Loucy (cell line): ENCODE results near the gene DSCAML1.

Experiments
- H2AFZ ChIP-seq: fragments of 200-600 bp; sonication (generic); 2 replicates; pipeline ENCODE4 v1.6.0; 2016; ENCODE audit warnings: antibody characterized with exemption, mild to moderate bottlenecking, low read length, moderate library complexity
- H3F3A ChIP-seq: fragments of 200-600 bp; 2 replicates; pipeline ENCODE4 v1.6.0; 2016; ENCODE audit warnings: antibody characterized with exemption, low read depth, mild to moderate bottlenecking
- H3K27me3 ChIP-seq: fragments of 200-600 bp; sonication (generic); 2 replicates; pipeline ENCODE4 v1.6.1; 2014; ENCODE audit warnings: low read length, mild to moderate bottlenecking; ENCODE audit not compliant: insufficient read depth, poor library complexity, severe bottlenecking
- H3K36me3 ChIP-seq: fragments of 200-600 bp; sonication (generic); 2 replicates; pipeline ENCODE4 v1.6.1; 2016; ENCODE audit warnings: low read length; ENCODE audit not compliant: insufficient read depth
- H3K4me1 ChIP-seq: fragments of 200-600 bp; sonication (generic); 2 replicates; pipeline ENCODE4 v1.5.1; 2014; ENCODE audit warnings: low read length, mild to moderate bottlenecking; ENCODE audit not compliant: insufficient read depth, poor library complexity, severe bottlenecking
- H3K4me2 ChIP-seq: fragments of 200-600 bp; sonication (generic); 2 replicates; pipeline ENCODE4 v1.6.0; 2014; ENCODE audit warnings: antibody characterized with exemption, low read length, low read depth, mild to moderate bottlenecking; ENCODE audit not compliant: poor library complexity, severe bottlenecking
- H3K4me3 ChIP-seq: fragments of 200-600 bp; sonication (generic); 2 replicates; pipeline ENCODE4 v1.5.1; 2014; ENCODE audit warnings: low read length, mild to moderate bottlenecking, mixed read lengths; ENCODE audit not compliant: poor library complexity, severe bottlenecking
- H3K79me2 ChIP-seq: fragments of 200-600 bp; sonication (generic); 2 replicates; pipeline ENCODE4 v1.6.1; 2014; ENCODE audit warnings: low read length; ENCODE audit not compliant: insufficient read depth
- H3K9ac ChIP-seq: fragments of 200-600 bp; sonication (generic); 2 replicates; pipeline ENCODE4 v1.6.0; 2014; ENCODE audit warnings: mild to moderate bottlenecking, low read depth, low read length, moderate library complexity; ENCODE audit not compliant: poor library complexity, severe bottlenecking
- H3K9me2 ChIP-seq: fragments of 200-600 bp; sonication (generic); replicated peaks from 2 replicates; pipeline ENCODE4 v1.6.1; 2016; ENCODE audit warnings: low read depth, low read length, mixed read lengths
- H3K9me3 ChIP-seq: fragments of 200-600 bp; sonication (generic); 2 replicates; pipeline ENCODE4 v1.6.1; 2014; ENCODE audit warnings: mild to moderate bottlenecking, antibody characterized with exemption, low read length, low read depth; ENCODE audit not compliant: insufficient read depth
- H4K20me1 ChIP-seq: fragments of 200-600 bp; sonication (generic); 2 replicates; pipeline ENCODE4 v1.6.0; 2014; ENCODE audit warnings: antibody characterized with exemption, low read length, mild to moderate bottlenecking; ENCODE audit not compliant: insufficient read depth, poor library complexity, severe bottlenecking
- EZH2phosphoT487 ChIP-seq: fragments of 200-600 bp; IDR thresholded peaks from 2 replicates; pipeline ENCODE4 v1.6.1; 2018; ENCODE audit warnings: antibody characterized with exemption, mild to moderate bottlenecking, moderate library complexity, borderline replicate concordance
- TF ChIP-seq, protein P1 (sequence below): fragments of 200-600 bp; sonication (generic); conservative IDR thresholded peaks from 2 replicates; pipeline ENCODE4 v1.5.1; 2014; ENCODE audit warnings: mild to moderate bottlenecking, antibody characterized with exemption, low read length

DSCAML1 gene

DNA sequence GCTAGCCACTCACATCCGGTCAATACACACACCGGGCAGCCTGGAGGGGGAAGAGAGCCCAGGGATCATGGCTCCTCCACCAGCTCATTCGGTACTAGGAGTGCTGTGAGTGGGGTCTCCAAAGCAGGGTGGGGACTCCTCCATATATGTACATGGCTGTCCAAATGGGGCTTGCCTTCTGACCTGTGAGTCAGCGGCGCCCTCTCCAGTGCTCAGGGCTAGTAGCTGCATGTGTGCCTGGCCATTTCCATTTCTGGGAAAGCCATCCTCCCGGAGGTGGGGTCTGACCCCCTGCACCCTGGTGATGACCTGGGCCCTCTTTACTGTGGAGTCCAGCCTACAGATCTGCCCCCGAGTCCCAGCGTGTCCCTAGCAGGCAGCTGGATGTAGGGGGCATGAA is 287.5 kb downstream of the DSCAML1 start:
- H3K79me2 ChIP-seq, result no peaks in the 10 kb centered on the region
- H4K20me1 ChIP-seq, result no peaks in the 10 kb centered on the region
- no peak overlapping the region for H3K4me3 ChIP-seq
- H3F3A ChIP-seq, result no peaks in the 10 kb centered on the region
- no peaks in the 10 kb centered on the region for H3K4me1 ChIP-seq
- H3K9me3 ChIP-seq, result no peaks in the 10 kb centered on the region
- H2AFZ ChIP-seq, result no peak overlapping the region
- H3K9ac ChIP-seq, result no peak overlapping the region
- no peak overlapping the region for H3K4me2 ChIP-seq
- no peaks in the 10 kb centered on the region for H3K9me2 ChIP-seq
- TF ChIP-seq, protein P1, sequence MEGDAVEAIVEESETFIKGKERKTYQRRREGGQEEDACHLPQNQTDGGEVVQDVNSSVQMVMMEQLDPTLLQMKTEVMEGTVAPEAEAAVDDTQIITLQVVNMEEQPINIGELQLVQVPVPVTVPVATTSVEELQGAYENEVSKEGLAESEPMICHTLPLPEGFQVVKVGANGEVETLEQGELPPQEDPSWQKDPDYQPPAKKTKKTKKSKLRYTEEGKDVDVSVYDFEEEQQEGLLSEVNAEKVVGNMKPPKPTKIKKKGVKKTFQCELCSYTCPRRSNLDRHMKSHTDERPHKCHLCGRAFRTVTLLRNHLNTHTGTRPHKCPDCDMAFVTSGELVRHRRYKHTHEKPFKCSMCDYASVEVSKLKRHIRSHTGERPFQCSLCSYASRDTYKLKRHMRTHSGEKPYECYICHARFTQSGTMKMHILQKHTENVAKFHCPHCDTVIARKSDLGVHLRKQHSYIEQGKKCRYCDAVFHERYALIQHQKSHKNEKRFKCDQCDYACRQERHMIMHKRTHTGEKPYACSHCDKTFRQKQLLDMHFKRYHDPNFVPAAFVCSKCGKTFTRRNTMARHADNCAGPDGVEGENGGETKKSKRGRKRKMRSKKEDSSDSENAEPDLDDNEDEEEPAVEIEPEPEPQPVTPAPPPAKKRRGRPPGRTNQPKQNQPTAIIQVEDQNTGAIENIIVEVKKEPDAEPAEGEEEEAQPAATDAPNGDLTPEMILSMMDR, result no peak
- no peak for TF ChIP-seq EZH2phosphoT487
- H3K27me3 ChIP-seq, result no peaks in the 10 kb centered on the region
- no peaks in the 10 kb centered on the region for H3K36me3 ChIP-seq

DNA sequence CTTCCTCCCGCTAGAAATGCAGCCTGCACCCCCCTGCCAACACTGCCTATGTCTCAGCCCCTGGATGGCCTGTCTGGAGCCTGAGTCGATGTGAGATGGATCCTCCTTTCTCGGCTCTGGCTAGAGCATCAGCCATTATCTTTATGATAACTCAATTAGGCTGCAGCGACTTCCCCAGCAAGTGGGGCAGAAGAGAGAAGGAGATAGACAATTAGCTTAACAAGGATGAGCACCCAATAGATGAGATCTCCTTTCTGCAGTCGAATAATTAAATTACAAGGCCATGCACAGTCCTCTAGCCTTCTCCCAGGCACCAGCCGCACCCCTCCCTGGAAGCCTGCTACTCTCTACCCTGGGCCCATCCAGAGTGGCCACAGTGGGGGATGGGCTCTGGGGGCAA is 290.0 kb downstream of the DSCAML1 start:
- H3K9ac ChIP-seq, result no peak overlapping the region
- no peaks in the 10 kb centered on the region for H3K79me2 ChIP-seq
- no peaks in the 10 kb centered on the region for H3K4me1 ChIP-seq
- no peaks in the 10 kb centered on the region for H3K36me3 ChIP-seq
- H3K4me3 ChIP-seq, result no peak overlapping the region
- no peak overlapping the region for H3K4me2 ChIP-seq
- H3K9me3 ChIP-seq, result no peaks in the 10 kb centered on the region
- TF ChIP-seq, protein P1, result no peak
- TF ChIP-seq EZH2phosphoT487, result no peak
- H3K27me3 ChIP-seq, result no peaks in the 10 kb centered on the region
- H3K9me2 ChIP-seq, result no peaks in the 10 kb centered on the region
- H3F3A ChIP-seq, result no peaks in the 10 kb centered on the region
- H2AFZ ChIP-seq, result no peak overlapping the region
- H4K20me1 ChIP-seq, result no peaks in the 10 kb centered on the region

DNA sequence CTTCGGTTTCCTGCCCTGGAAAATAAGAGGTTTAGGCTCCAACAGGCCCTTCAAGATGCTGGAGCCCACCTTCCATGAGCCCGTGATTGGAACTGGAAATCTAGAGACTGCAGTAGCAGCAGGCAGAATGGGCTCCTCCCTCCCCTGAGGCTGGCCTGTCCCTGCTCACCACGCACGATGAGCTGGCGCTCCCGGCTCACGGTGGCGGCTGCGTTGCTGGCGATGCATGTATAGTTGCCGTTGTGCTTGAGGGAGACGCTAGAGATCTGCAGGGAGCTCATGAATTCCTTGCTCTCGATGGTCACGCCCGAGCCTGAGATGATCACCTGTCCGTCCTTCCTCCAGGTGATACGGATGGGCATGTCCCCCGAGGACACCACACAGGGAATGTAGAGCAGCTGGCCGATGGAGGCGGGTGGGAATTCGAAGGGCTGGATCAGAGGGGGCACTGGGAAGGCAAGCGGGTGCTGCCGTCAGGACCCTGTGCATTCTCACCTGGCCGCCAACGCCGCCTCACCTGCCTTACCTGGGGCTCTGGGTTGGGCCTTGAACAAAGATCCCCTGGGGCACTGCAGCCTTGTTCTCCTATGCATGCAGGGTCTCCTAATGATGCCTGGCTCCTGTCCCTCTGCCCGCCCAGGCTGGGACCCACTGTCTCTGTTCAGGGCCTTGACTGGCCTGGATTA is 291.6 kb downstream of the DSCAML1 start:
- H3K9ac ChIP-seq, result no peak overlapping the region
- H2AFZ ChIP-seq, result no peak overlapping the region
- no peaks in the 10 kb centered on the region for H3F3A ChIP-seq
- H3K79me2 ChIP-seq, result no peaks in the 10 kb centered on the region
- no peaks in the 10 kb centered on the region for H3K4me1 ChIP-seq
- no peak overlapping the region for H3K4me3 ChIP-seq
- no peaks in the 10 kb centered on the region for H3K27me3 ChIP-seq
- H3K9me3 ChIP-seq, result no peaks in the 10 kb centered on the region
- H4K20me1 ChIP-seq, result no peaks in the 10 kb centered on the region
- no peak for TF ChIP-seq EZH2phosphoT487
- TF ChIP-seq, protein P1, result no peak
- no peaks in the 10 kb centered on the region for H3K36me3 ChIP-seq
- H3K4me2 ChIP-seq, result no peak overlapping the region
- no peaks in the 10 kb centered on the region for H3K9me2 ChIP-seq
